Measurements from ENCODE around the gene ANTXR1.

The ANTXR1 gene

DNA sequence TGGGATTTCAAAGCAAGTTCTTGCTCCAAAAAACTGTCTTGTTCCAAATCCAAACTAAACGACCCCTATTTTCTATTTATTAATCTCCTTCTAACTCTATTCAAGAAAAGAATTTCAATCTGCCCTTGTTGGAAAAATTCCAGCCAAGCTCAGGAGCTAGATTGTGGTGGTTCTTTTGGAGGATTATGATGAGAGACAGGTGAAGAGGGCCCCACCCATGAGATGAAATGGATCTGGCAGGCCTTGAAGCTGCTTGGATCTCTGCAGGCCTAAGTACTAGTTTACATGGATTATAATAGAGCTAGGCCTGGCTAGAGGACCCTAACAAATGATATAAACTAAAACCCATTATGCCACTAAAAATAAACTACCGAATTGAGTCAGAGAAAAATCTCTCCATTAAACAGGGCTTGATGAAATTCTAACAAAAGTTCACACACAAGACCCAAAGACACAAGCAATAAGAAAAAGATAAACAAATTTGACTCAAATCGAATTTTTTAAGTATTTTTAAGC, 272.5 kb downstream of the ANTXR1 start:
- DNase-seq (ENCODE audit: low spot score) = no peak

DNA sequence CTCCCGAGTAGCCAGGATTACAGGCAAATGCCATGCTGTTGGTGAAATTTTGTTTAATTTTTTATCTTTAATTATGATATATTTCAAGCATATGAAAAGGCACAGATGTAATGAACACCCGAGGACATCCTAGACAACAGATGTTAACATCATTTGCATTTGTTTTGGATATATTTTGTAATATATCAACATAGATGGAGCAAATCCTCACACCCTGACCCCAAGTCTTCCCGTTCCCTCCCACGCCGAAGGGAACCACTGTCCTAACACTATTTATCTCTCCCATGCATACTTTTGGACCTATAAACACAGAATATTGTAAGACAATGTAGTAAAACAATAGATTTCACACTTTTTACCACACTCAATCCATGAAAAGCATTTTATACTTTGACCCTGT, 274.6 kb downstream of the ANTXR1 start:
- no peak for DNase-seq (ENCODE audit: low spot score)

DNA sequence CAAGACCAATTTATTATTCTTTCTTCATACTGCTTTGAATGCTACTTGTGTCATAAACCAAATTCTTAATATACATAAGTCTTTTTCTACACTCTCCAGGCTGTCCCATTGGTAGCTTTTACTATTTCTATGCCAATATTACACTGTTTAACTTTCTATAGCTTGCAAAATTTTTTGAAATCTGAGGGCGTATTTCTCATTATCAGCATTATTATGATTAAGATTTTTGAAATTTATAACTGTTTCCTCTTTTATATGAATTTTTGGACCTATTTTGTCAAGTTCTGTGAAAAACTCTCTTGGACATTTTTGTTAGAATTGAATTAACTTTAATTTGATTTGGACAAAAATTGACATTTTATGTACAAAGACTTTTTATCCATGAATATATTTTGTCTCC, 275.4 kb downstream of the ANTXR1 start:
- no peak for DNase-seq (ENCODE audit: low spot score)

DNA sequence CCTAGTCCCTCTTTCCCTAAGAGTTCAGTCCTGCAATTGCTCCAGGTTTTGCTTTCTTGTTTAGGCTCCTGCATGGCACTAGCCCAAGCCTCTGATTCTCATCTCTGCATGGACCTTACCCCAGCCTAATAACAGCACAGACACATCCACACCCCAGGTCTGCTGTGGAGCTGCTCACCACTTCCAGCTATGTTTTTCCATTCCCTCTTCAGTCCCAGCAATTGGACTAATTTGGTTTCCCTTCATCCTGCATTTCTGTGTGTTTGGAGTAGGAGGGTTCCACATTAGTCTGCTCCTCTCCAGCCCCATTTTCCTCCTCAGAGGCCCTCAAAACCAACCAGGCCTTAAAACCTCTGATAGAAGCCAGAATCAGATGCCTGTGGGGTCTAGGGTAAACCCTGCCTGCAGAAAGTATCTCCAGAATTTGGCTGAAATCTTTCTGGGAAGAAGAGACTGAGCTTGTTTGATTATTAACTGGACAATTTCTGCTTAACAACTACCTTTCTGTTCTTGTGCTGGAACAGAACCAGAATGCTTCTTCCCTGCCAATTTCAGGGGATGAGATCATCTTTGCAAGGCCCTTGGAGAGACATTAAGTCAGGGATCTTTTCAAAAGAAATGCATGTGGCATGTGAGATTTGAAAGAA, 278.1 kb downstream of the ANTXR1 start:
- no peak for DNase-seq (ENCODE audit: low spot score)

DNA sequence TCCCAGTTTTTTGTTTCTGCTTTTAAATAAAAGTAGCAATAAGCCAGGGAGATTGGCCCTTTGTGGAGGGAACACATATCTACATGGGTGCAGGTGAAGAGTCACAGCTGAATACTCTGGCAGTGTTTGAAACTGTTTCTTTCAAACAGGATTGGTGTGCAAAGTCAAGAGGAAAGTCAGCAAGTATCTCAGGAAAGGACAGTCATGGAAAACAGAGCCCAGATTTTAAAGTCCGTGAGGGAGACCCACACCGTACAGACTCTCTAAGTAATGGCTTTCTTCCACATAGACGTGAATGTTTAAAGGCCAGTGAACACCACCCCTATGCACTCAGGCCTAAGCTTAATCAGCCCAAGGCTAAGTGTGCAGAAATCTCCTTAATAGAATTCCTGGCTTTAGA, 278.7 kb downstream of the ANTXR1 start:
- no peak for DNase-seq (ENCODE audit: low spot score)

DNA sequence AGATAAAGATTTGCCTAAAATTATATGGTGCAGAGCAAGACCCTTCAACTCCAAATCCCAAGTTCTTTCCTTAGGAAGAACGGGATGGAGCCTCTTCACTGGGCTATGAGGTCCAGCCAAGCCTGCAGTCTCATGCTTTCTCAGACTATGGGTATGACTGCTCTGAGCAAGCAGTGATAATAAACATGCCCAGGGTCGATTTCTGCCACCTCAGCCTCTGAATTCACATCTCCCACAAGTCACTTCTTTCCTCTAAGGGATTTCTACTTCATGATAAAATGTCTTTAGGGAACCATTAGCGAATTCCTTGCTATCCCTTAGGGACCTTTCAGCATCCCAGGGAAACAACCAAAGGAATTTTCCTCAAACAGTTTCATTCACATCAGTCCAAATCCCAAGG, 279.3 kb downstream of the ANTXR1 start:
- DNase-seq (ENCODE audit: low spot score) = no peak

DNA sequence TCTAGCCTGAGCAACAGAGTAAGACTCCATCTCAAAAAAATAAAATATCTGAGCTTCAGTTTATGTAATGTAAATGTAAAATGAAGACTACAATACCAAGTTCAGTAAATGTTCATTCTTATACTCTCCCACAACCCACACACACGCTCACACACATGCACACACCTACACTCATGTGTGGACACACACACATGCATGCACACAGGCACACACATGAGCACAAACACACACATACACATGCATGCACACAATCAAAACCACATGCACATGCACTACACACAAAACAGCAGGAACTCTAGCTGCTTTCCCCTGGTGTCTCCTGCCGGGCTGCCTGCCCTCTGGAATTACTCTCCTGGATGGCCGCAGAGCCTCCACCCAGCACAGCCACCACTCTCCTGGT, 283.4 kb downstream of the ANTXR1 start:
- no peak for DNase-seq (ENCODE audit: low spot score)

DNA sequence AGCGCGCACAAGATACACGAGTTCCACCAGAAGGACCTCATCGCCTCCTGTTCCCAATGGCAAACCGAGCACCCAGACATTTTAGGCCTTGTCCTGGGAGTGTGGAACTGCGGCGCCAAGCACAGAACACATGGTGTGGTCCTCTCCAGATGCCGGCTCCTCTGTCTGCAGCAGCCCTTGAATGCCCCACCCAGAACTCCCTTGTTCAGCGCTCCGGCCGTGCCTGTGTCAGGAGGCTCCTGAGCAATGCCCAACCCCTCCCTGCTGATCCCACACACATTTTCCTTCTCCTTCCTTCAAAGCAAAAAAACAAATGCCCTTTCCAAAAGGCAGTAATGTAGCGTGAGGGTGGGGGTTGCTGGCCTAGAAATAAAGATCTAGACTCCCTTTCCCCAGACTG, 284.2 kb downstream of the ANTXR1 start:
- no peak for DNase-seq (ENCODE audit: low spot score)

DNA sequence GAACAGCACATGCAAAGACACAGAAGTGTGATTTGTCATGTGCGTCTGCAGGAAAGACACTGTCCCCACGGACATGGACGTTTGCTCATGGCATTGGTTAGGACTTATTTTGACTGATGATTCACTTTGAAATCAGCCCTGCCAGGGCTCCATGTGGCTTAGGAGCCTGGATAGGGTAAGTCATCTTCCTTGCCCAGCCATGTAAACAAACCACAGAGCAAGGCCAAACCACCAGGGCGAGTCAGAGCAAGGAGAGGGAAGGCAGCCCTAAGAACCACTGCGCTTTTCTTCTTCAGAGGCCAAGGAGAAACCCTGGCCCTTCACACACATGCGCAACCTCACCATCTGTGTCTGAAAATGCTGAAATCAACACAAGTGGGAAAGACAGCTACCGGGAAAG, 285.3 kb downstream of the ANTXR1 start:
- no peak for DNase-seq (ENCODE audit: low spot score)

DNA sequence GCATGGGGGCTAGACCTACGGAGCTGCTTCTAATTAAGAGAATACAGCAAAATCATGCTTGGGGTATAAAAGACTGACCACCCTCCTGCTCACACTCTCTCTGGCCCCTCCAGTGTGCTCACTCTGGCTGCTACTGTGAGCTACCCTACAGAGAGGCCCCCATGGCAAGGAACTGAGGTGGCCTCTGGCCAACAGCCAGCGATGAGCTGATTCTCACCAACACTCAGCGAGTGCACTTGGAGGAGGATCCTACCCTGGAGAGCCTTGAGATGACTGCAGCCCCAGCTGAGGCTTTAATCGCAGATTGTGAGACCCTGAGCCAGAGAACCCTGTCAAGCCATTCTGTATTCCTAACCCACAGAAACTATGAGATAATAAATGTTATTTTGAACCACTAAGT, 285.9 kb downstream of the ANTXR1 start:
- DNase-seq (ENCODE audit: low spot score) = no peak

Data from hematopoietic multipotent progenitor cell treated with erythropoietin and hydrocortisone succinate and interleukin-3 and kit ligand, for 17 days (in vitro differentiated cells).